MM.1S (cell line): ENCODE results near the gene C8A.

Experiments
- CTCF ChIP-seq: fragments of 300-600 bp; sonication (generic); IDR thresholded peaks from 2 replicates; pipeline ENCODE4 v1.5.1; 2016; ENCODE audit warnings: antibody characterized with exemption, low read length, mixed read lengths
- EZH2 ChIP-seq: fragments of 300-600 bp; sonication (generic); optimal IDR thresholded peaks from 2 replicates; pipeline ENCODE3; 2017; ENCODE audit warnings: low read depth, mild to moderate bottlenecking, antibody characterized with exemption, low read length, mixed read lengths
- EZH2phosphoT487 ChIP-seq: fragments of 300-600 bp; sonication (generic); IDR thresholded peaks from 2 replicates; pipeline ENCODE4 v1.6.1; 2018; ENCODE audit warnings: antibody characterized with exemption, low read length

GRCh38 chr1:56880774-56881173 is 26.2 kb downstream of the C8A start:
- TF ChIP-seq EZH2 (no peak), CTCF (no peak), EZH2phosphoT487 (no peak)
